Left lung (tissue), 10 donors: Measurements from ENCODE around the gene SOS2. TPM values are rescaled to one million over a fixed set of nuclear protein-coding genes. Genes with fewer than 3 reads are reported as not detected.

Experiments
- ATAC-seq: fragments of 200-7000 bp; cut with Tn5 transposase; one replicate; pipeline ENCODE4 v1.9.1; 2020; ENCODE audit warnings: moderate library complexity
- DNase-seq, 4 donors: peaks; one replicate each; pipeline ENCODE4 v3.0.0-alpha.2; 2013 to 2020
- H3K27ac ChIP-seq, 2 donors: fragments of 200-600 bp; sonication (generic) in 1 of 2; one replicate each; pipeline versions ENCODE4 v1.5.0 to v1.8.0; 2020 to 2021
- H3K27me3 ChIP-seq, 2 donors: fragments of 200-600 bp; sonication (generic) in 1 of 2; one replicate each; pipeline versions ENCODE4 v1.5.0 to v1.8.0; 2020 to 2021
- H3K36me3 ChIP-seq, 2 donors: fragments of 200-600 bp; sonication (generic) in 1 of 2; one replicate each; pipeline versions ENCODE4 v1.5.0 to v1.8.0; 2020 to 2021
- H3K4me1 ChIP-seq, 2 donors: fragments of 200-600 bp; one replicate each; pipeline ENCODE4 v1.8.0; 2021
- H3K4me3 ChIP-seq, 2 donors: fragments of 200-600 bp; sonication (generic) in 1 of 2; one replicate each; pipeline versions ENCODE4 v1.5.0 to v1.8.0; 2020 to 2021; ENCODE audit warnings: mild to moderate bottlenecking in 1 of 2
- H3K9me3 ChIP-seq, 2 donors: fragments of 200-600 bp; sonication (generic) in 1 of 2; one replicate each; pipeline versions ENCODE4 v1.5.0 to v1.8.0; 2020 to 2021
- intact Hi-C, 2 donors: fragments of 100-400 bp; cut with DNase I; formaldehyde crosslinking; loops; one replicate each; pipeline versions ENCODE4 v1.11.2 to v1.14.2; 2022
- polyA plus RNA-seq, 6 donors: library from polyadenylated mRNA; unstranded; fragments of 120-200 nt; gene quantifications; one replicate each; pipeline ENCODE4 v1.2.1, GENCODE V29; 2013; ENCODE audit not compliant: insufficient read length in 6 of 6
- total RNA-seq, 2 donors: library from RNA; stranded (reverse); fragmentation: NEBNext Ultra II Directional; extraction: Animal tissue kit (Norgen Biotek cat#: 25700); gene quantifications; one replicate each; pipeline ENCODE4 v1.2.1, GENCODE V29; 2021
- TF ChIP-seq, protein P1 (sequence below), 2 donors: fragments of 200-600 bp; sonication (generic) in 1 of 2; IDR thresholded peaks; one replicate each; pipeline versions ENCODE4 v1.5.0 to v1.8.0; 2021; ENCODE audit warnings: antibody characterized with exemption in 2 of 2
- donor health status: DM: no; HTN: yes; CAD: no.
- donor health status: DM: no; HTN: no; CAD: no.

Gene SOS2
- total and polyA plus RNA-seq, 8 donors = 27.8 to 37.6 (median 36.4) TPM

GRCh38 chr14:50263321-50263720 lies 31.9 kb upstream of the SOS2 start:
- H3K4me3 ChIP-seq = no peak overlapping the region
- no peaks in the 10 kb centered on the region for H3K4me1 ChIP-seq
- no peaks in the 10 kb centered on the region for H3K27me3 ChIP-seq
- intact Hi-C loops = no loop called here
- no peak overlapping the region for H3K27ac ChIP-seq
- no peaks in the 10 kb centered on the region for H3K9me3 ChIP-seq
- DNase-seq (no peak), ATAC-seq (no peak)
- TF ChIP-seq, protein P1, sequence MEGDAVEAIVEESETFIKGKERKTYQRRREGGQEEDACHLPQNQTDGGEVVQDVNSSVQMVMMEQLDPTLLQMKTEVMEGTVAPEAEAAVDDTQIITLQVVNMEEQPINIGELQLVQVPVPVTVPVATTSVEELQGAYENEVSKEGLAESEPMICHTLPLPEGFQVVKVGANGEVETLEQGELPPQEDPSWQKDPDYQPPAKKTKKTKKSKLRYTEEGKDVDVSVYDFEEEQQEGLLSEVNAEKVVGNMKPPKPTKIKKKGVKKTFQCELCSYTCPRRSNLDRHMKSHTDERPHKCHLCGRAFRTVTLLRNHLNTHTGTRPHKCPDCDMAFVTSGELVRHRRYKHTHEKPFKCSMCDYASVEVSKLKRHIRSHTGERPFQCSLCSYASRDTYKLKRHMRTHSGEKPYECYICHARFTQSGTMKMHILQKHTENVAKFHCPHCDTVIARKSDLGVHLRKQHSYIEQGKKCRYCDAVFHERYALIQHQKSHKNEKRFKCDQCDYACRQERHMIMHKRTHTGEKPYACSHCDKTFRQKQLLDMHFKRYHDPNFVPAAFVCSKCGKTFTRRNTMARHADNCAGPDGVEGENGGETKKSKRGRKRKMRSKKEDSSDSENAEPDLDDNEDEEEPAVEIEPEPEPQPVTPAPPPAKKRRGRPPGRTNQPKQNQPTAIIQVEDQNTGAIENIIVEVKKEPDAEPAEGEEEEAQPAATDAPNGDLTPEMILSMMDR (IDR thresholded peaks at IDR 0.05) = no peak
- no peaks in the 10 kb centered on the region for H3K36me3 ChIP-seq

DNA sequence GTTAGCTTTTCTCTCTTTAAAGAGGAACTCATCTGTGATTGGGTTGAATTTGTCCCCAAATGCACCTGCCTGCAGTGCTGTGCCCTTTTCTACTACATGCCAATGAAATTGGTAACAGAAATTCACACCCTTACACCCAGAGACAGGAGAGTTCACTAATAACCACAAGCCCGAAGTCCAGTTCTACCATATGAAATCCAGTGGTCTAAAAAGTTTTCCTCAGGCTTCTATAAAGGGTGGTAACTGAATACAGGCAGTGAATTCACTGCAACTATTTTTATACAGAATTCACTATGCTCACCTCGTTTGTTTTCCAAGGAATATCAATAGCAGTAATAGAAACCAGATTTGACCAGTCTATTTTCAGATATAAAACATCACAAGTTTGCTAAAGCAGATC lies 31.5 kb upstream of the SOS2 start:
- no peaks in the 10 kb centered on the region for H3K36me3 ChIP-seq
- DNase-seq (no peak), ATAC-seq (no peak)
- intact Hi-C loops = no loop called here
- H3K4me1 ChIP-seq = no peaks in the 10 kb centered on the region
- TF ChIP-seq, protein P1 (IDR thresholded peaks at IDR 0.05) = no peak
- H3K4me3 ChIP-seq = no peak overlapping the region
- H3K27me3 ChIP-seq = no peaks in the 10 kb centered on the region
- no peaks in the 10 kb centered on the region for H3K9me3 ChIP-seq
- H3K27ac ChIP-seq = no peak overlapping the region

GRCh38 chr14:50260511-50260910 lies 29.1 kb upstream of the SOS2 start:
- TF ChIP-seq, protein P1 (IDR thresholded peaks at IDR 0.05) = peak in 1 of 2 donors; percentile 20
- no peaks in the 10 kb centered on the region for H3K27me3 ChIP-seq
- no peaks in the 10 kb centered on the region for H3K4me1 ChIP-seq
- no peak overlapping the region for H3K27ac ChIP-seq
- ATAC-seq (peak; percentile 56), DNase-seq (peak in 1 of 4 donors; percentile 17)
- no peaks in the 10 kb centered on the region for H3K9me3 ChIP-seq
- intact Hi-C loops = no loop called here
- H3K4me3 ChIP-seq = no peak overlapping the region
- no peaks in the 10 kb centered on the region for H3K36me3 ChIP-seq

DNA sequence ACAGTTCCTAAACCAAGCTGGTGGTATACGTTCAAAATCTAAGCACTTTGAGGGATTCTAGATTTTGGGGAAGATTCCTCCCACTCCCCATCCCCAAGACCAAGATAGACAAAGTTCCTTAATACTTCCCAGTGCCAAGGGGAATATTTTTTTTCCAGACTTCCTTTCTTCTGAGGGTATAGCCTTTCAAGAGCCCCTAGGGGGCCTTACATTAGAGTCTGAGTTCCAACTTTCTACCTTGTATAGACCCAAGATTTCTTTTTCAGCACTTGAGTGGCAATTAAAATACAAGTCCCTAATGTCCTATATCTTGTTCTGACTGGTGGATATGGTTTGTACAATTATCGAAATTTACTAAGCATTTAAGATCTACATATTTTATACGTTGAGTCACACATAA lies 28.7 kb upstream of the SOS2 start:
- no peak overlapping the region for H3K4me3 ChIP-seq
- H3K27ac ChIP-seq = no peak overlapping the region
- H3K27me3 ChIP-seq = no peaks in the 10 kb centered on the region
- intact Hi-C loops = no loop called here
- TF ChIP-seq, protein P1 (IDR thresholded peaks at IDR 0.05) = no peak
- ATAC-seq (no peak), DNase-seq (no peak)
- no peaks in the 10 kb centered on the region for H3K9me3 ChIP-seq
- no peaks in the 10 kb centered on the region for H3K36me3 ChIP-seq
- H3K4me1 ChIP-seq = no peaks in the 10 kb centered on the region

GRCh38 chr14:50257732-50258131 lies 26.4 kb upstream of the SOS2 start:
- ATAC-seq (no peak), DNase-seq (no peak)

More at GRCh38 chr14:50257732-50258131, 26.4 kb upstream of the SOS2 start:
- Histone ChIP-seq H3K4me3 (no peak overlapping the region), H3K27ac (no peak overlapping the region), H3K9me3 (no peaks in the 10 kb centered on the region), H3K4me1 (no peaks in the 10 kb centered on the region), H3K27me3 (no peaks in the 10 kb centered on the region), H3K36me3 (no peaks in the 10 kb centered on the region)
- TF ChIP-seq, protein P1 (IDR thresholded peaks at IDR 0.05) = no peak
- intact Hi-C loops = no loop called here
